Pancreas (tissue), 10 donors: ENCODE results near the gene SETD4. TPM values are rescaled to one million over a fixed set of nuclear protein-coding genes. Genes with fewer than 3 reads are reported as not detected.
A peak's percentile ranks its signal among the peaks of the same experiment; 100 is the strongest.

Source experiments
- ATAC-seq, 4 donors: fragments of 200-7000 bp; cut with Tn5 transposase; one replicate each; pipeline versions ENCODE4 v1.8.0 to v1.9.1; 2020; ENCODE audit warnings: mild to moderate bottlenecking in 4 of 4, moderate library complexity in 4 of 4
- DNase-seq, 6 donors: peaks; one replicate each; pipeline ENCODE4 v3.0.0-alpha.2; 2020
- FAIRE-seq: peaks from 2 replicates; lab custom pipeline; 2012; peaks lifted over from hg19 to GRCh38; lab: Jason Lieb, UNC
- H3K27ac ChIP-seq, 4 donors: fragments of 200-600 bp; sonication (generic); 1 replicate in 3 of 4; 2 replicates in 1 of 4; pipeline versions ENCODE4 v1.5.0 to v1.8.0; 2020
- H3K27me3 ChIP-seq, 4 donors: fragments of 200-600 bp; one replicate each; pipeline ENCODE4 v1.8.0; 2021
- H3K36me3 ChIP-seq, 3 donors: fragments of 200-600 bp; sonication (generic) in 1 of 3; one replicate each; pipeline versions ENCODE4 v1.5.0 to v1.8.0; 2020 to 2021
- H3K4me1 ChIP-seq, 3 donors: fragments of 200-600 bp; one replicate each; pipeline ENCODE4 v1.8.0; 2021
- H3K4me3 ChIP-seq, 4 donors: fragments of 200-600 bp; sonication (generic) in 2 of 4; one replicate each; pipeline versions ENCODE4 v1.5.0 to v1.8.0; 2020 to 2021
- H3K9me3 ChIP-seq, 4 donors: fragments of 200-600 bp; one replicate each; pipeline ENCODE4 v1.8.0; 2021
- WGBS, 2 donors: extraction: QIAGEN DNeasy Blood & Tissue Kit; methylation state at CpG; one replicate each; pipeline ENCODE4 v1.1.7; 2013; 5-methylcytosine and 5-hydroxymethylcytosine counted together
- intact Hi-C, 3 donors: fragments of 100-400 bp; cut with DNase I; formaldehyde crosslinking; loops; one replicate each; pipeline versions ENCODE4 v1.11.1 to v1.14.2; 2022
- polyA plus RNA-seq, 2 donors: library from polyadenylated mRNA; stranded (reverse); fragments of 200-250 nt; gene quantifications; one replicate each; pipeline ENCODE4 v1.2.3, GENCODE V29; 2013
- total RNA-seq, 6 donors: library from RNA; stranded (reverse); fragmentation: NEBNext Ultra II Directional in 4 of 6; extraction: Animal tissue kit (Norgen Biotek cat#: 25700) in 4 of 6; gene quantifications; one replicate each; pipeline versions ENCODE4 v1.2.1 to v1.2.4, GENCODE V29; 2021 to 2023
- TF ChIP-seq, protein P1 (sequence below), 4 donors: fragments of 200-600 bp; sonication (generic) in 3 of 4; IDR thresholded peaks; one replicate each; pipeline versions ENCODE4 v1.5.0 to v1.8.0; 2021; ENCODE audit warnings: antibody characterized with exemption in 4 of 4
- donor health status: healthy with polysubstance abuse.
- donor health status: DM: no; HTN: no; CAD: no; lungs with moderate emphysema.
- donor health status: DM: no; HTN: no; CAD: no.
- donor health status: control.
- donor health status: control.
- donor health status: Bipolar disorder and iron deficiency.
- donor health status: DM: yes; HTN: yes; CAD: no.
- donor health status: DM: no; HTN: no; CAD: no.
- donor health status: DM: no; HTN: no; CAD: no.
- donor health status: DM: yes; HTN: yes; CAD: no.

The SETD4 gene
- total and polyA plus RNA-seq, 8 donors: 5.7 to 16.8 (median 8.7) TPM

DNA sequence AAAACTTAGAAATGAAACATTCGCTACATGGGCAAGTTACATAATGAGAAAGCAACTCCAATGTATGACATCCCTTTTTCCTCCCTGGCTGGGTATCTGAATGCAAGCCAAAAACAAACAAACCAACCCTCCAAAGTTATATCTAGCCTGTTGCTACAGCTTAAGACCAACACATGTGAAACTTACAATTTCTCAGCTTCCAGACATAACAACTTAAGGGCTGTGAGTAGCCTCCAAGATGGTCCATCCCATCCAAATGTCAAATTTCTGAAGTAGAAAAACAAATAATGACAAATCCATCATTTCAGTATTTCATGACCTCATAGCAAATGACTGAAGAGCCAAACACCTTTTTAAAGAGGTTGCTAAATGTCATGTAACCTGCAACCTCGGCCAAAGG, 19.9 kb downstream of the SETD4 start:
- WGBS, 2 donors: 92 to 93% methylated on average over 2 of the region's 2 CpGs
- H3K36me3 ChIP-seq: peaks cover 0 to 55% (median 15%) of the 10 kb centered on the region in 3 donors
- no peak for DNase-seq
- no peaks in the 10 kb centered on the region for H3K9me3 ChIP-seq
- no peak overlapping the region for H3K27ac ChIP-seq
- no peak for FAIRE-seq
- TF ChIP-seq, protein P1, sequence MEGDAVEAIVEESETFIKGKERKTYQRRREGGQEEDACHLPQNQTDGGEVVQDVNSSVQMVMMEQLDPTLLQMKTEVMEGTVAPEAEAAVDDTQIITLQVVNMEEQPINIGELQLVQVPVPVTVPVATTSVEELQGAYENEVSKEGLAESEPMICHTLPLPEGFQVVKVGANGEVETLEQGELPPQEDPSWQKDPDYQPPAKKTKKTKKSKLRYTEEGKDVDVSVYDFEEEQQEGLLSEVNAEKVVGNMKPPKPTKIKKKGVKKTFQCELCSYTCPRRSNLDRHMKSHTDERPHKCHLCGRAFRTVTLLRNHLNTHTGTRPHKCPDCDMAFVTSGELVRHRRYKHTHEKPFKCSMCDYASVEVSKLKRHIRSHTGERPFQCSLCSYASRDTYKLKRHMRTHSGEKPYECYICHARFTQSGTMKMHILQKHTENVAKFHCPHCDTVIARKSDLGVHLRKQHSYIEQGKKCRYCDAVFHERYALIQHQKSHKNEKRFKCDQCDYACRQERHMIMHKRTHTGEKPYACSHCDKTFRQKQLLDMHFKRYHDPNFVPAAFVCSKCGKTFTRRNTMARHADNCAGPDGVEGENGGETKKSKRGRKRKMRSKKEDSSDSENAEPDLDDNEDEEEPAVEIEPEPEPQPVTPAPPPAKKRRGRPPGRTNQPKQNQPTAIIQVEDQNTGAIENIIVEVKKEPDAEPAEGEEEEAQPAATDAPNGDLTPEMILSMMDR (IDR thresholded peaks at IDR 0.05): no peak
- no peaks in the 10 kb centered on the region for H3K27me3 ChIP-seq
- no peak overlapping the region for H3K4me3 ChIP-seq
- H3K4me1 ChIP-seq: no peaks in the 10 kb centered on the region
- no peak for ATAC-seq
- intact Hi-C loops: loop anchor here in 1 of 3 donors (10.0 kb wide), 1 partner anchor 74 kb away; no protein-coding TSS in a partner anchor

DNA sequence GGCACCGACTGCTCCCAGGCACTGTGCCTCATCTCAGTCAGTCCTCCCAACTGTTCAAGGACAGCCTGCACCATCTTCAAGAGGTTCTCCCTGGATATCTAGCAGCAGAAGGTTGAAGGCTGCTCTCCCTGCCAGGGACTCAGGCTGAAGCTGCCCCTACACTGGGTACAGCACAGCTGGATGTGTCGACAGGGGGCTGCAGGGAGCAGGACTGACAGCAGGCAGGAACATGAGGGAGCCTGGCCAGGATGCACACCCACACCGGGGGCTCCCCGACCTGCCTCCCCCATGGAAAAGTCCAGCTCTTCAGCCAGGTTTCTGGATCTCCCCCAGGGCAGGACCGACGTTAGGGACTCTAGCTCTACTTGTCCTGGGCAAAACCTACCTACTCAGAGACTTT, 20.5 kb downstream of the SETD4 start:
- ATAC-seq (no peak), FAIRE-seq (no peak), DNase-seq (no peak)
- intact Hi-C loops: loop anchor here in 1 of 3 donors (10.0 kb wide), 1 partner anchor 75 kb away; no protein-coding TSS in a partner anchor
- WGBS, 2 donors: 88 to 94% methylated on average over 6 of the region's 6 CpGs
- Histone ChIP-seq H3K36me3 (peaks cover 0 to 53% (median 11%) of the 10 kb centered on the region in 3 donors), H3K27me3 (no peaks in the 10 kb centered on the region), H3K9me3 (no peaks in the 10 kb centered on the region), H3K4me3 (no peak overlapping the region), H3K4me1 (no peaks in the 10 kb centered on the region), H3K27ac (no peak overlapping the region)
- TF ChIP-seq, protein P1 (IDR thresholded peaks at IDR 0.05): no peak

DNA sequence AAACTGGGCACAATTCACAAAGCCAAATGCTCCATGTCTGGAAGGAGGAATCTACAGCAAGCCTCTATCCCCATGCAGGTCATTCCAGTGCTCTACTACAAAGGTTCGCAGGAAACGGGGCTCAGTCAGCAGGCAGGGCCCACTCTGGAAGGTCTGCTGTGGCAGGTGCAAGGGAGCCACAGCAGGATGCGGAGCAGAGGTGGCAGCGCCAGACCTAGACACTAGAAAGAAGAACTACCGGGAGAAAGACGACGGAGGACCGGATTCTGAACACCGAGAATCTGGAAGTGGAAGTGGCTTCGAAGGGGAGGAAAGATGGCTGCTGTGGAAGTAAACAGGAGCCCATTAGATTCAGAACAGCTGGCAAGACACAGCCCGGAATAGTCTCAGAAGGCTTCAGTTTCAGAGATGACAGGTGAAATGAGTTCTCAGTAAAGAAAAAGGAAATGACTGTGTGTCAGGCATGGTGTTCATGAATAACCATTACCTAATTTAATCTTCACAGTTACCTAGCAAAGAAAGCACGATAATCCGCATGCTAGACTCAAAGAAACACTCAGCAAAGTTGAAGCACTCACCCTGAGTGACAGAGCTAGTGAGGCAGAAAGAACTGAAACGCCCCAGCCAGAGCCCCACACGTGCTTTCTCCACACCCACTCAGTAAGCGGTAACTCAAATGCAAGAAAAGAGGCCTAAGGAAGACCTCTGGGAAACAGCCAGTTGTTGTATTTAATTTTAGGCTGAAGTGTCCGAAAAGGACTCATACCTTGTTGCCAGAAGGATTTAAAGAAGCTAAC, 21.4 kb downstream of the SETD4 start:
- TF ChIP-seq, protein P1 (IDR thresholded peaks at IDR 0.05): no peak
- no peak overlapping the region for H3K4me3 ChIP-seq
- peaks cover 0 to 49% (median 8%) of the 10 kb centered on the region in 3 donors for H3K36me3 ChIP-seq
- WGBS, 2 donors: 85 to 92% methylated on average over 17 of the region's 17 CpGs
- no peak for FAIRE-seq
- no peak overlapping the region for H3K27ac ChIP-seq
- no peak for ATAC-seq
- no peaks in the 10 kb centered on the region for H3K9me3 ChIP-seq
- H3K27me3 ChIP-seq: no peaks in the 10 kb centered on the region
- no peak for DNase-seq
- intact Hi-C loops: no loop called here
- no peaks in the 10 kb centered on the region for H3K4me1 ChIP-seq

DNA sequence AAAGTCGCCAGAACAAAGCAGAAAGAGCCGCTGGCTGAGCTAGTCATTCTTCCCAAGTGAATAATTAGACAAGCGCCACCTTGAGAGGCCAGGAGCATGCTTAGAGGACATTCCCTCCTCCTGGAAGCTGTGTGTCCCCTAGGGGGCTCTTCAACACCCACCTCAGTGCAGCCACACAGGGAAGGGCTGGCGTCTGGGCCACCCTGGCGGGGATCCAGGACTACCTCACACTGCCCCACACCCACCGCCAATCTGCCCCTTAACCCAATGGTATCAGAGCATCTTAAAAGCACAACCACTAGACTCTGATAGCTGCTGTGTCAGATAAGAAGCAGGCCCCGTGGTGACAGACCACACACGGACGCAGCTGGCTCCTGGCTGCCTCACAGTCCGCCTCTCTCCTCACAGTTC, 24.9 kb downstream of the SETD4 start:
- peaks cover 0 to 28% (median 0%) of the 10 kb centered on the region in 3 donors for H3K36me3 ChIP-seq
- DNase-seq (no peak), FAIRE-seq (no peak), ATAC-seq (peak in 2 of 4 donors; percentile 24 to 25)
- intact Hi-C loops: no loop called here
- TF ChIP-seq, protein P1 (IDR thresholded peaks at IDR 0.05): no peak
- H3K4me3 ChIP-seq: no peak overlapping the region
- 65 to 74% methylated on average over 10 of the region's 10 CpGs for WGBS, 2 donors
- no peaks in the 10 kb centered on the region for H3K27me3 ChIP-seq
- no peak overlapping the region for H3K27ac ChIP-seq
- no peaks in the 10 kb centered on the region for H3K4me1 ChIP-seq
- no peaks in the 10 kb centered on the region for H3K9me3 ChIP-seq
